Neural progenitor cell (in vitro differentiated cells): ENCODE measurements around the gene CCNB1. TPM values are rescaled to one million over a fixed set of nuclear protein-coding genes. Genes with fewer than 3 reads are reported as not detected.

ENCODE experiments used
- DNase-seq: peaks from one replicate; pipeline ENCODE4 v3.0.0-alpha.2; 2016; ENCODE audit warnings: low spot score
- H2AFZ ChIP-seq: fragments of 200-600 bp; sonication (generic); replicated peaks from 2 replicates; pipeline ENCODE4 v1.6.1; 2016; ENCODE audit warnings: antibody characterized with exemption
- H3F3A ChIP-seq: fragments of 200-600 bp; sonication (generic); 2 replicates; pipeline ENCODE4 v1.6.1; 2016; ENCODE audit warnings: antibody characterized with exemption, low read depth
- H3K27ac ChIP-seq: fragments of 200-600 bp; sonication (generic); 2 replicates; pipeline ENCODE4 v1.5.1; 2016; ENCODE audit warnings: mild to moderate bottlenecking
- H3K27me3 ChIP-seq: fragments of 200-600 bp; sonication (generic); 2 replicates; pipeline ENCODE4 v1.6.1; 2016; ENCODE audit warnings: mild to moderate bottlenecking, moderate library complexity
- H3K36me3 ChIP-seq: fragments of 200-600 bp; sonication (generic); 2 replicates; pipeline ENCODE4 v1.5.1; 2016
- H3K4me1 ChIP-seq: fragments of 200-600 bp; sonication (generic); 2 replicates; pipeline ENCODE4 v1.6.1; 2016; ENCODE audit warnings: mixed run types
- H3K4me2 ChIP-seq: fragments of 200-600 bp; sonication (generic); 2 replicates; pipeline ENCODE4 v1.6.1; 2016
- H3K4me3 ChIP-seq: fragments of 200-600 bp; sonication (generic); 2 replicates; pipeline ENCODE4 v1.5.1; 2016
- H3K79me2 ChIP-seq: fragments of 200-600 bp; sonication (generic); 2 replicates; pipeline ENCODE4 v1.6.1; 2016; ENCODE audit warnings: low read depth
- H3K9ac ChIP-seq: fragments of 200-600 bp; sonication (generic); 2 replicates; pipeline ENCODE4 v1.6.1; 2016
- H3K9me3 ChIP-seq: fragments of 200-600 bp; sonication (generic); 2 replicates; pipeline ENCODE4 v1.5.1; 2016; ENCODE audit warnings: low read depth
- H4K20me1 ChIP-seq: fragments of 200-600 bp; sonication (generic); 2 replicates; pipeline ENCODE4 v1.6.1; 2016; ENCODE audit warnings: low read depth
- H3K27ac Mint-ChIP-seq: 3 replicates; pipeline ENCODE4 v1.8.0; 2021; ENCODE audit warnings: mixed read lengths
- H3K27me3 Mint-ChIP-seq: 2 replicates; pipeline ENCODE4 v1.8.0; 2022; ENCODE audit warnings: low read depth, mild to moderate bottlenecking, inconsistent platforms, moderate library complexity, mixed read lengths; ENCODE audit not compliant: insufficient read depth
- H3K36me3 Mint-ChIP-seq: 3 replicates; pipeline ENCODE4 v1.8.0; 2021; ENCODE audit warnings: mixed read lengths
- H3K4me1 Mint-ChIP-seq: 3 replicates; pipeline ENCODE4 v1.8.0; 2021; ENCODE audit warnings: mixed read lengths
- H3K4me3 Mint-ChIP-seq: 3 replicates; pipeline ENCODE4 v1.8.0; 2021; ENCODE audit warnings: mild to moderate bottlenecking, moderate library complexity, mixed read lengths
- H3K9me3 Mint-ChIP-seq: 3 replicates; pipeline ENCODE4 v1.8.0; 2020; ENCODE audit warnings: mixed read lengths
- EZH2 ChIP-seq: fragments of 200-600 bp; sonication (generic); IDR thresholded peaks from 2 replicates; pipeline ENCODE4 v1.6.1; 2017; ENCODE audit warnings: antibody characterized with exemption, mild to moderate bottlenecking, moderate library complexity
- EZH2phosphoT487 ChIP-seq: fragments of 200-600 bp; sonication (generic); IDR thresholded peaks from 2 replicates; pipeline ENCODE4 v1.6.1; 2017; ENCODE audit warnings: antibody characterized with exemption
- total RNA-seq: library from RNA; depleted of rRNA; stranded (reverse); fragments of >200 nt; gene quantifications from 2 replicates; pipeline ENCODE4 v1.2.3, GENCODE V29; 2015; ENCODE audit warnings: low replicate concordance
- TF ChIP-seq, protein P1 (sequence below): fragments of 200-600 bp; sonication (generic); IDR thresholded peaks from 2 replicates; pipeline ENCODE4 v1.5.1; 2017; ENCODE audit warnings: antibody characterized with exemption, mild to moderate bottlenecking

The CCNB1 gene
- total RNA-seq, 1 donor from 2014 or later: 408 TPM

DNA sequence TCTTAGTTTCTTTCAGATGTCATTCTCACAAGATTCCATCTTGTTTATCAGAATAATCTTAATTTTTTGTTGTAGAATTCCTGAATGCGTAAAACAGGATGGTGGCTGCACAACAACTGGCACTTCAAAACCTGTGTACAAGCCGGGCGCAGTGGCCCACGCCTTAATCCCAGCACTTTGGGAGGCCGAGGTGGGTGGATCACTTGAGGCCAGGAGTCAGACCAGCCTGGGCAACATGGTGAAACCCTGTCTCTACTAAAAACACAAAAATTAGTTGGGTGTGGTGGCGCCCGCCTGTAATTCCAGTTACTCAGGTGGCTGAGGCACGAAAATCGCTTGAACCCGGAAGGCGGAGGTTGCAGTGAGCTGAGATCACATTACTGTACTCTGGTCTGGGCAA is 10.5 kb upstream of the CCNB1 start:
- Mint-ChIP-seq H3K27ac (no peak overlapping the region), H3K9me3 (no peaks in the 10 kb centered on the region), H3K27me3 (no peaks in the 10 kb centered on the region), H3K4me1 (no peaks in the 10 kb centered on the region), H3K36me3 (no peaks in the 10 kb centered on the region), H3K4me3 (no peak overlapping the region)
- H3K9me3 ChIP-seq: no peaks in the 10 kb centered on the region
- H3K9ac ChIP-seq: no peak overlapping the region
- DNase-seq: no peak
- no peaks in the 10 kb centered on the region for H3F3A ChIP-seq
- no peaks in the 10 kb centered on the region for H3K79me2 ChIP-seq
- no peak overlapping the region for H3K27ac ChIP-seq
- no peak overlapping the region for H3K4me2 ChIP-seq
- TF ChIP-seq EZH2 (no peak), EZH2phosphoT487 (no peak)
- TF ChIP-seq, protein P1, sequence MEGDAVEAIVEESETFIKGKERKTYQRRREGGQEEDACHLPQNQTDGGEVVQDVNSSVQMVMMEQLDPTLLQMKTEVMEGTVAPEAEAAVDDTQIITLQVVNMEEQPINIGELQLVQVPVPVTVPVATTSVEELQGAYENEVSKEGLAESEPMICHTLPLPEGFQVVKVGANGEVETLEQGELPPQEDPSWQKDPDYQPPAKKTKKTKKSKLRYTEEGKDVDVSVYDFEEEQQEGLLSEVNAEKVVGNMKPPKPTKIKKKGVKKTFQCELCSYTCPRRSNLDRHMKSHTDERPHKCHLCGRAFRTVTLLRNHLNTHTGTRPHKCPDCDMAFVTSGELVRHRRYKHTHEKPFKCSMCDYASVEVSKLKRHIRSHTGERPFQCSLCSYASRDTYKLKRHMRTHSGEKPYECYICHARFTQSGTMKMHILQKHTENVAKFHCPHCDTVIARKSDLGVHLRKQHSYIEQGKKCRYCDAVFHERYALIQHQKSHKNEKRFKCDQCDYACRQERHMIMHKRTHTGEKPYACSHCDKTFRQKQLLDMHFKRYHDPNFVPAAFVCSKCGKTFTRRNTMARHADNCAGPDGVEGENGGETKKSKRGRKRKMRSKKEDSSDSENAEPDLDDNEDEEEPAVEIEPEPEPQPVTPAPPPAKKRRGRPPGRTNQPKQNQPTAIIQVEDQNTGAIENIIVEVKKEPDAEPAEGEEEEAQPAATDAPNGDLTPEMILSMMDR: no peak
- no peak overlapping the region for H2AFZ ChIP-seq
- no peaks in the 10 kb centered on the region for H3K4me1 ChIP-seq
- H3K36me3 ChIP-seq: no peaks in the 10 kb centered on the region
- H4K20me1 ChIP-seq: no peaks in the 10 kb centered on the region
- H3K4me3 ChIP-seq: no peak overlapping the region
- H3K27me3 ChIP-seq: no peaks in the 10 kb centered on the region

DNA sequence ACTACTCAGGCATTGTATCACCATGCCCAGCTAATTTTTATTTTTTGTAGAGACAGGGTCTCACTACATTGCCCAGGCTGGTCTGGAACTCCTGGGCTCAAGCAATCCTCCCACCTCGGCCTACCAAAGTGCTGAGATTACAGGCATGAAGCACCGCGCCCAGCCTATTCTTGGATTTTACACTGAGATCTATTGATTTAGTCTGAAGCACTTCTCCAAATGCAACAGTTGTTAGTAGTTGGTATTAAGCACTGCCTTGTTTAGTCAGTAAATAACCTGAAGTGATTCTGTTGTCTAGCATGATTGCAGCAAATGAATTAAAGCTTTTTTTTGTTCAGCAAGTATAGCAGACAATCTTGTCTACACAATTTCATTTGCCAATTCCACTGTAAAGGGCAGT is 8.9 kb upstream of the CCNB1 start:
- Histone ChIP-seq H3K4me2 (no peak overlapping the region), H3K36me3 (no peaks in the 10 kb centered on the region), H3K9me3 (no peaks in the 10 kb centered on the region), H3K9ac (no peak overlapping the region), H4K20me1 (no peaks in the 10 kb centered on the region), H3K4me1 (no peaks in the 10 kb centered on the region), H3K27me3 (no peaks in the 10 kb centered on the region), H3K4me3 (no peak overlapping the region), H3K27ac (no peak overlapping the region), H3K79me2 (no peaks in the 10 kb centered on the region), H3F3A (no peaks in the 10 kb centered on the region), H2AFZ (no peak overlapping the region)
- no peaks in the 10 kb centered on the region for H3K36me3 Mint-ChIP-seq
- DNase-seq: no peak
- H3K27ac Mint-ChIP-seq: no peak overlapping the region
- H3K27me3 Mint-ChIP-seq: no peaks in the 10 kb centered on the region
- no peak overlapping the region for H3K4me3 Mint-ChIP-seq
- no peaks in the 10 kb centered on the region for H3K9me3 Mint-ChIP-seq
- no peaks in the 10 kb centered on the region for H3K4me1 Mint-ChIP-seq
- TF ChIP-seq, protein P1: no peak
- TF ChIP-seq EZH2phosphoT487: no peak
- no peak for TF ChIP-seq EZH2

GRCh38 chr5:69160651-69161050 is 6.3 kb upstream of the CCNB1 start:
- H3K79me2 ChIP-seq: no peaks in the 10 kb centered on the region
- H3K4me2 ChIP-seq: no peak overlapping the region
- H3K36me3 Mint-ChIP-seq: no peaks in the 10 kb centered on the region
- no peaks in the 10 kb centered on the region for H3K4me1 ChIP-seq
- TF ChIP-seq EZH2phosphoT487: no peak
- TF ChIP-seq, protein P1: no peak
- no peak for TF ChIP-seq EZH2
- no peaks in the 10 kb centered on the region for H4K20me1 ChIP-seq
- no peaks in the 10 kb centered on the region for H3K9me3 ChIP-seq
- H3K4me1 Mint-ChIP-seq: peaks cover under 1% of the 10 kb centered on the region
- H3K4me3 ChIP-seq: no peak overlapping the region
- no peak overlapping the region for H3K27ac ChIP-seq
- DNase-seq: no peak
- H3K4me3 Mint-ChIP-seq: no peak overlapping the region
- no peak overlapping the region for H2AFZ ChIP-seq
- H3K27ac Mint-ChIP-seq: no peak overlapping the region
- peaks cover under 1% of the 10 kb centered on the region for H3F3A ChIP-seq
- H3K27me3 ChIP-seq: no peaks in the 10 kb centered on the region
- no peak overlapping the region for H3K9ac ChIP-seq
- no peaks in the 10 kb centered on the region for H3K36me3 ChIP-seq
- peaks cover under 1% of the 10 kb centered on the region for H3K9me3 Mint-ChIP-seq
- no peaks in the 10 kb centered on the region for H3K27me3 Mint-ChIP-seq
